Fibroblast of pulmonary artery (primary cell): ENCODE results near the gene HDAC4.

Source experiments
- DNase-seq: peaks from one replicate; pipeline ENCODE4 v3.0.0-alpha.2; 2010; ENCODE audit warnings: low read depth
- H3K4me3 ChIP-seq: replicated peaks from 2 replicates; pipeline ENCODE4 v1.5.1; 2011; ENCODE audit warnings: low read depth, mild to moderate bottlenecking, control low read depth, low read length, moderate library complexity
- TF ChIP-seq, protein P1 (sequence below): IDR thresholded peaks from 2 replicates; pipeline ENCODE4 v1.5.1; 2011; ENCODE audit warnings: mild to moderate bottlenecking, control low read depth, low read length, inconsistent platforms; ENCODE audit errors: missing control alignments

Gene HDAC4

GRCh38 chr2:239348563-239349452 lies 52.0 kb downstream of the HDAC4 start:
- no peak overlapping the region for H3K4me3 ChIP-seq
- TF ChIP-seq, protein P1, sequence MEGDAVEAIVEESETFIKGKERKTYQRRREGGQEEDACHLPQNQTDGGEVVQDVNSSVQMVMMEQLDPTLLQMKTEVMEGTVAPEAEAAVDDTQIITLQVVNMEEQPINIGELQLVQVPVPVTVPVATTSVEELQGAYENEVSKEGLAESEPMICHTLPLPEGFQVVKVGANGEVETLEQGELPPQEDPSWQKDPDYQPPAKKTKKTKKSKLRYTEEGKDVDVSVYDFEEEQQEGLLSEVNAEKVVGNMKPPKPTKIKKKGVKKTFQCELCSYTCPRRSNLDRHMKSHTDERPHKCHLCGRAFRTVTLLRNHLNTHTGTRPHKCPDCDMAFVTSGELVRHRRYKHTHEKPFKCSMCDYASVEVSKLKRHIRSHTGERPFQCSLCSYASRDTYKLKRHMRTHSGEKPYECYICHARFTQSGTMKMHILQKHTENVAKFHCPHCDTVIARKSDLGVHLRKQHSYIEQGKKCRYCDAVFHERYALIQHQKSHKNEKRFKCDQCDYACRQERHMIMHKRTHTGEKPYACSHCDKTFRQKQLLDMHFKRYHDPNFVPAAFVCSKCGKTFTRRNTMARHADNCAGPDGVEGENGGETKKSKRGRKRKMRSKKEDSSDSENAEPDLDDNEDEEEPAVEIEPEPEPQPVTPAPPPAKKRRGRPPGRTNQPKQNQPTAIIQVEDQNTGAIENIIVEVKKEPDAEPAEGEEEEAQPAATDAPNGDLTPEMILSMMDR: no peak
- no peak for DNase-seq

DNA sequence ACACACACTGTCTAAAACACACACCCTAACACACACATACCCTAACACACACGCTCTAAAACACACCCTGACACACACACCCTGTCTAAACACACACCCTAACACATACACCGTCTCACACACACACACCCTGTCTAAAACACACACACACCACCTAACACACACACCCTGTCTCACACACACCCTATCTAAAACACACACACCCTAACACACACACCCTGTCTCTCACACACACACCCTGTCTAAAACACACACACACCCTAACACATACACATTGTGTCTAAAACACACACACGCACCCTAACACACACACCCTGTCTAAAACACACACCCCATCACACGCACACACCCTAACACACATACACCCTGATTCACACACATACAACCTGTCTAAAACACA lies 54.1 kb downstream of the HDAC4 start:
- no peak for DNase-seq
- TF ChIP-seq, protein P1: no peak
- H3K4me3 ChIP-seq: no peak overlapping the region

- TF ChIP-seq, protein P1: no peak
- H3K4me3 ChIP-seq: no peak overlapping the region
- no peak for DNase-seq
Measured at GRCh38 chr2:239345251-239345650, 55.6 kb downstream of the HDAC4 start.

GRCh38 chr2:239344857-239345216 lies 56.0 kb downstream of the HDAC4 start:
- TF ChIP-seq, protein P1: no peak
- H3K4me3 ChIP-seq: no peak overlapping the region
- DNase-seq: no peak

DNA sequence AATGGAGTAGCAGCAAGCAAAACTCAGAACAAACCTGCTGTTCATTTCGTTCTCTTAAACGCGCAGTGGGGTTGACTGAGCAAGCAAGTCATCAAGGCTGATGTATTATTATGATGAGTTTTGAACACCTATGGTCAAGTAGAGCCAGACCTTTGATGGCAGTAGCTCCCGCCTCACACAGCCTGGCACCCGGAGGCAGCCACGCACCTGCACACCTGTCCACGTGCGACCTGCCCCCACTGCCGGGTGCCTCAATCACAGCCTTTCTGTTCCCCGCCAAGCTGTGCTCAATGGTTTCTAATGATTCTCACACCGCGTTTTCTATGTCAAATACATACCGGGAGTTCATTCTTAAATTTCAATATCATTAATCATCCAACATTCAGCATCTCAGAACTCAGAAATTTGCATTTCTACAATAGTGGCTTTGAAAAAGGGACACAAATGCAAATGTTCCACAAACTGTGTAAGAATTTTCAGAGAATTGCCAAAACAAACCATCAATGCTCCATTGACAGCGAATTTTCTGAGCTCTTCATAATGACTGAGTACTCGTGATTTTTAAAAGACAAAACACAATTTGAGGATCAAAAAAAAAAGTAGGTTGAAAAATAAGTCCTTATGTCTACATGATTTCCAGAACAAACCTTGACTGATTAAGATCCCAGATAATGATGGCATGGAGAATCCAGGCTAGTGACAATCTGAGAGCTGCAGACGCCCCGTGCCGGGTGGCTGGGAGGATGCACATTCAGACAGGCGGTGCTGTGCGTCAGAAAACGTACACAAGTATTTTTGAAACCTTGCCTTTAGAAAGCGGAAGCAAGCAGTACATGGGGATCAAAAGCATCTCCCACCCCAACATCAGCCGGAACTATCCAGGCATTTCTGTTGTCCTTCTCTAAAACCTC lies 56.6 kb downstream of the HDAC4 start:
- H3K4me3 ChIP-seq: no peak overlapping the region
- TF ChIP-seq, protein P1: no peak
- DNase-seq: no peak

- no peak for DNase-seq
- TF ChIP-seq, protein P1: no peak
Measured at GRCh38 chr2:239343460-239343859, 57.4 kb downstream of the HDAC4 start.

More at GRCh38 chr2:239343460-239343859, 57.4 kb downstream of the HDAC4 start:
- H3K4me3 ChIP-seq: no peak overlapping the region
